GM18511 (cell line): Measurements from ENCODE around the gene UBTFL1.
A peak's percentile ranks its signal among the peaks of the same experiment; 100 is the strongest.
"Not testable (repeated sequence)": the region's sequence is repeated elsewhere in the genome, so short reads cannot be mapped to it uniquely, and the experiment has no call there.

Experiments used
- ATAC-seq: cut with Tn5 transposase; IDR thresholded peaks from one replicate; pipeline ENCODE4 v1.9.1; 2021; ENCODE audit warnings: mild to moderate bottlenecking, moderate library complexity; ENCODE audit not compliant: unreplicated experiment

The UBTFL1 gene

GRCh38 chr11:90085650-90086049 is at the start of gene UBTFL1:
UBTFL1 (plus strand) TSS chr11:90085950; CDS start chr11:90085950, 0 bp downstream.
- ATAC-seq, result not testable (repeated sequence)

- not testable (repeated sequence) for ATAC-seq
Observed at GRCh38 chr11:90051591-90052209, 34.0 kb upstream of the UBTFL1 start.

- not testable (repeated sequence) for ATAC-seq
Observed at GRCh38 chr11:90052311-90052710, 33.4 kb upstream of the UBTFL1 start.

GRCh38 chr11:90053545-90053944 is 32.2 kb upstream of the UBTFL1 start:
- not testable (repeated sequence) for ATAC-seq

GRCh38 chr11:90088731-90089130 is 3.0 kb downstream of the UBTFL1 start:
- ATAC-seq, result not testable (repeated sequence)

- not testable (repeated sequence) for ATAC-seq
Observed at GRCh38 chr11:90095230-90095924, 9.6 kb downstream of the UBTFL1 start.

- not testable (repeated sequence) for ATAC-seq
Observed at GRCh38 chr11:90098261-90098660, 12.5 kb downstream of the UBTFL1 start.

- ATAC-seq, result no peak
Observed at GRCh38 chr11:90100431-90100830, 14.7 kb downstream of the UBTFL1 start.

- ATAC-seq, result no peak
Observed at GRCh38 chr11:90113541-90113940, 27.8 kb downstream of the UBTFL1 start.

GRCh38 chr11:90120191-90120590 is 34.4 kb downstream of the UBTFL1 start:
- no peak for ATAC-seq

GRCh38 chr11:90124371-90124770 is 38.6 kb downstream of the UBTFL1 start:
- no peak for ATAC-seq

- no peak for ATAC-seq
Observed at GRCh38 chr11:90124946-90125345, 39.2 kb downstream of the UBTFL1 start.

GRCh38 chr11:90133560-90134477 is 48.1 kb downstream of the UBTFL1 start:
- ATAC-seq, result no peak

- peak; percentile 73 for ATAC-seq
Observed at GRCh38 chr11:90134478-90135003, 48.8 kb downstream of the UBTFL1 start, which contains the start of gene NAALAD2. NAALAD2 (plus strand) TSS chr11:90134663; CDS start chr11:90134759, 96 bp downstream.

GRCh38 chr11:90135016-90135415 is 49.3 kb downstream of the UBTFL1 start:
- peak; percentile 14 for ATAC-seq
